ENCODE data around the gene MICU1. TPM values are rescaled to one million over a fixed set of nuclear protein-coding genes. Genes with fewer than 3 reads are reported as not detected.

MICU1 gene
- total RNA-seq, 1 donor from 2014 or later: 41.0 TPM

Other genes starting within 250 kb of the MICU1 start
- gene MCU, start 66.1 kb upstream of the MICU1 start, total RNA-seq: 11.3 TPM

Data from Right ventricle myocardium superior (tissue), 1 donor.